ENCODE data around the gene RABGGTA. TPM values are rescaled to one million over a fixed set of nuclear protein-coding genes. Genes with fewer than 3 reads are reported as not detected.
A peak's percentile ranks its signal among the peaks of the same experiment; 100 is the strongest.

RABGGTA gene
- total and polyA plus RNA-seq, 9 of the 15 experiments (the other 6 are each of a cell fraction or from before 2014, with no cell fraction given) = 4.5 to 24.2 (median 15.5) TPM

DNA sequence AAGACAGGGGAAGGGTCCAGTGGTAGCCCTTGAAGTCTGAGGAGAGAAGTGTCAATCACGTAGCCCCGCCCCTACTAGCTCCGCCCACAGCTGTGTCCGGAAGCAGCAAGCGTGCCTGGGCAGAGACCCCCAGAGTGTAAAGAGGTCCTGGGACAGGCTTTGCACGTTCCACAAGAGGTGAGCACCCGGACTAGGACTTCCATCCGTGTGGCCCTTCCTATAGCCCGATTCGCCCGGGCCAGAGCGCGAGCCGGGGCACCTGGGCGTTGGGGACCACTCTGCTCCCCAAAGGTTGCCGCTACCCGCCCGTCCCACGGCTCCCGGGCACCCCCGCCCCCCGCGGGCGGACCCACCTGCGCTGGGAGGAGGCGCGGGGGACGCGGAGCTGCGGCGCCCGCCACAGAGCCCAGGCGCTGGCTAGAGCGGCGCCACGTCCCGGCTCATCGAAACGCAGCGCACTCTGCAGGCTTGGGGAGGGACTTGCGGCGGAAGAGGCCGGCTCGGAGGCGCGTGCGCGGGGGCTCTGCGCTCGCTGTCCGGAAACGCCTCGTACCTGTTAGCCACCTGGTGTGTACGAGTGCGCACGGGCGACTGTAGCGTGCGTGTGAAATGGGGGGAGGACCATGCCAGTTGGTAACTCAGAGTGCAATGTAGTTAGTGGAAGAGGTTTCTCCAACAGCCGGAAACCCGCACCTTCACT lies at the start of gene RABGGTA (continued):
- TF ChIP-seq, protein P1, sequence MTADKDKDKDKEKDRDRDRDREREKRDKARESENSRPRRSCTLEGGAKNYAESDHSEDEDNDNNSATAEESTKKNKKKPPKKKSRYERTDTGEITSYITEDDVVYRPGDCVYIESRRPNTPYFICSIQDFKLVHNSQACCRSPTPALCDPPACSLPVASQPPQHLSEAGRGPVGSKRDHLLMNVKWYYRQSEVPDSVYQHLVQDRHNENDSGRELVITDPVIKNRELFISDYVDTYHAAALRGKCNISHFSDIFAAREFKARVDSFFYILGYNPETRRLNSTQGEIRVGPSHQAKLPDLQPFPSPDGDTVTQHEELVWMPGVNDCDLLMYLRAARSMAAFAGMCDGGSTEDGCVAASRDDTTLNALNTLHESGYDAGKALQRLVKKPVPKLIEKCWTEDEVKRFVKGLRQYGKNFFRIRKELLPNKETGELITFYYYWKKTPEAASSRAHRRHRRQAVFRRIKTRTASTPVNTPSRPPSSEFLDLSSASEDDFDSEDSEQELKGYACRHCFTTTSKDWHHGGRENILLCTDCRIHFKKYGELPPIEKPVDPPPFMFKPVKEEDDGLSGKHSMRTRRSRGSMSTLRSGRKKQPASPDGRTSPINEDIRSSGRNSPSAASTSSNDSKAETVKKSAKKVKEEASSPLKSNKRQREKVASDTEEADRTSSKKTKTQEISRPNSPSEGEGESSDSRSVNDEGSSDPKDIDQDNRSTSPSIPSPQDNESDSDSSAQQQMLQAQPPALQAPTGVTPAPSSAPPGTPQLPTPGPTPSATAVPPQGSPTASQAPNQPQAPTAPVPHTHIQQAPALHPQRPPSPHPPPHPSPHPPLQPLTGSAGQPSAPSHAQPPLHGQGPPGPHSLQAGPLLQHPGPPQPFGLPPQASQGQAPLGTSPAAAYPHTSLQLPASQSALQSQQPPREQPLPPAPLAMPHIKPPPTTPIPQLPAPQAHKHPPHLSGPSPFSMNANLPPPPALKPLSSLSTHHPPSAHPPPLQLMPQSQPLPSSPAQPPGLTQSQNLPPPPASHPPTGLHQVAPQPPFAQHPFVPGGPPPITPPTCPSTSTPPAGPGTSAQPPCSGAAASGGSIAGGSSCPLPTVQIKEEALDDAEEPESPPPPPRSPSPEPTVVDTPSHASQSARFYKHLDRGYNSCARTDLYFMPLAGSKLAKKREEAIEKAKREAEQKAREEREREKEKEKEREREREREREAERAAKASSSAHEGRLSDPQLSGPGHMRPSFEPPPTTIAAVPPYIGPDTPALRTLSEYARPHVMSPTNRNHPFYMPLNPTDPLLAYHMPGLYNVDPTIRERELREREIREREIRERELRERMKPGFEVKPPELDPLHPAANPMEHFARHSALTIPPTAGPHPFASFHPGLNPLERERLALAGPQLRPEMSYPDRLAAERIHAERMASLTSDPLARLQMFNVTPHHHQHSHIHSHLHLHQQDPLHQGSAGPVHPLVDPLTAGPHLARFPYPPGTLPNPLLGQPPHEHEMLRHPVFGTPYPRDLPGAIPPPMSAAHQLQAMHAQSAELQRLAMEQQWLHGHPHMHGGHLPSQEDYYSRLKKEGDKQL (CRISPR knock-in tag; IDR thresholded peaks at IDR 0.05; ENCODE audit: borderline replicate concordance) = no peak
- TF ChIP-seq SIN3A (IDR thresholded peaks at IDR 0.05; ENCODE audit: borderline replicate concordance in 2 of 2, control insufficient read depth in 1 of 2, low read depth in 2 of 2, low read length in 2 of 2) = peak in 1 of 2 experiments; percentile 79; a peak in 1 of 4 replicates
- TF ChIP-seq IRF2 (CRISPR knock-in tag; IDR thresholded peaks at IDR 0.05) = no peak
- TF ChIP-seq, protein P2, sequence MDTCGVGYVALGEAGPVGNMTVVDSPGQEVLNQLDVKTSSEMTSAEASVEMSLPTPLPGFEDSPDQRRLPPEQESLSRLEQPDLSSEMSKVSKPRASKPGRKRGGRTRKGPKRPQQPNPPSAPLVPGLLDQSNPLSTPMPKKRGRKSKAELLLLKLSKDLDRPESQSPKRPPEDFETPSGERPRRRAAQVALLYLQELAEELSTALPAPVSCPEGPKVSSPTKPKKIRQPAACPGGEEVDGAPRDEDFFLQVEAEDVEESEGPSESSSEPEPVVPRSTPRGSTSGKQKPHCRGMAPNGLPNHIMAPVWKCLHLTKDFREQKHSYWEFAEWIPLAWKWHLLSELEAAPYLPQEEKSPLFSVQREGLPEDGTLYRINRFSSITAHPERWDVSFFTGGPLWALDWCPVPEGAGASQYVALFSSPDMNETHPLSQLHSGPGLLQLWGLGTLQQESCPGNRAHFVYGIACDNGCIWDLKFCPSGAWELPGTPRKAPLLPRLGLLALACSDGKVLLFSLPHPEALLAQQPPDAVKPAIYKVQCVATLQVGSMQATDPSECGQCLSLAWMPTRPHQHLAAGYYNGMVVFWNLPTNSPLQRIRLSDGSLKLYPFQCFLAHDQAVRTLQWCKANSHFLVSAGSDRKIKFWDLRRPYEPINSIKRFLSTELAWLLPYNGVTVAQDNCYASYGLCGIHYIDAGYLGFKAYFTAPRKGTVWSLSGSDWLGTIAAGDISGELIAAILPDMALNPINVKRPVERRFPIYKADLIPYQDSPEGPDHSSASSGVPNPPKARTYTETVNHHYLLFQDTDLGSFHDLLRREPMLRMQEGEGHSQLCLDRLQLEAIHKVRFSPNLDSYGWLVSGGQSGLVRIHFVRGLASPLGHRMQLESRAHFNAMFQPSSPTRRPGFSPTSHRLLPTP (IDR thresholded peaks at IDR 0.05; ENCODE audit: borderline replicate concordance, extremely low read depth, insufficient read length) = no peak
- no peak for TF ChIP-seq DPF2 (IDR thresholded peaks at IDR 0.05)
- no peak for TF ChIP-seq MIER1 (IDR thresholded peaks at IDR 0.05; ENCODE audit: low read depth)
- TF ChIP-seq KLF16 (IDR thresholded peaks at IDR 0.05) = no peak
- no peak for TF ChIP-seq PURB (CRISPR knock-in tag; IDR thresholded peaks at IDR 0.05; ENCODE audit: low read depth)
- TF ChIP-seq, protein P3, sequence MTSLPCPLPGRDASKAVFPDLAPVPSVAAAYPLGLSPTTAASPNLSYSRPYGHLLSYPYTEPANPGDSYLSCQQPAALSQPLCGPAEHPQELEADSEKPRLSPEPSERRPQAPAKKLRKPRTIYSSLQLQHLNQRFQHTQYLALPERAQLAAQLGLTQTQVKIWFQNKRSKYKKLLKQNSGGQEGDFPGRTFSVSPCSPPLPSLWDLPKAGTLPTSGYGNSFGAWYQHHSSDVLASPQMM (CRISPR knock-in tag; IDR thresholded peaks at IDR 0.05) = no peak
- TF ChIP-seq, protein P4, sequence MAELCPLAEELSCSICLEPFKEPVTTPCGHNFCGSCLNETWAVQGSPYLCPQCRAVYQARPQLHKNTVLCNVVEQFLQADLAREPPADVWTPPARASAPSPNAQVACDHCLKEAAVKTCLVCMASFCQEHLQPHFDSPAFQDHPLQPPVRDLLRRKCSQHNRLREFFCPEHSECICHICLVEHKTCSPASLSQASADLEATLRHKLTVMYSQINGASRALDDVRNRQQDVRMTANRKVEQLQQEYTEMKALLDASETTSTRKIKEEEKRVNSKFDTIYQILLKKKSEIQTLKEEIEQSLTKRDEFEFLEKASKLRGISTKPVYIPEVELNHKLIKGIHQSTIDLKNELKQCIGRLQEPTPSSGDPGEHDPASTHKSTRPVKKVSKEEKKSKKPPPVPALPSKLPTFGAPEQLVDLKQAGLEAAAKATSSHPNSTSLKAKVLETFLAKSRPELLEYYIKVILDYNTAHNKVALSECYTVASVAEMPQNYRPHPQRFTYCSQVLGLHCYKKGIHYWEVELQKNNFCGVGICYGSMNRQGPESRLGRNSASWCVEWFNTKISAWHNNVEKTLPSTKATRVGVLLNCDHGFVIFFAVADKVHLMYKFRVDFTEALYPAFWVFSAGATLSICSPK (IDR thresholded peaks at IDR 0.05; ENCODE audit: borderline replicate concordance) = no peak
- TF ChIP-seq, protein P5, sequence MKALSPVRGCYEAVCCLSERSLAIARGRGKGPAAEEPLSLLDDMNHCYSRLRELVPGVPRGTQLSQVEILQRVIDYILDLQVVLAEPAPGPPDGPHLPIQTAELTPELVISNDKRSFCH (CRISPR knock-in tag; IDR thresholded peaks at IDR 0.05) = no peak
- TF ChIP-seq, protein P5 (tag; IDR thresholded peaks at IDR 0.05) = no peak
- TF ChIP-seq, protein P6, sequence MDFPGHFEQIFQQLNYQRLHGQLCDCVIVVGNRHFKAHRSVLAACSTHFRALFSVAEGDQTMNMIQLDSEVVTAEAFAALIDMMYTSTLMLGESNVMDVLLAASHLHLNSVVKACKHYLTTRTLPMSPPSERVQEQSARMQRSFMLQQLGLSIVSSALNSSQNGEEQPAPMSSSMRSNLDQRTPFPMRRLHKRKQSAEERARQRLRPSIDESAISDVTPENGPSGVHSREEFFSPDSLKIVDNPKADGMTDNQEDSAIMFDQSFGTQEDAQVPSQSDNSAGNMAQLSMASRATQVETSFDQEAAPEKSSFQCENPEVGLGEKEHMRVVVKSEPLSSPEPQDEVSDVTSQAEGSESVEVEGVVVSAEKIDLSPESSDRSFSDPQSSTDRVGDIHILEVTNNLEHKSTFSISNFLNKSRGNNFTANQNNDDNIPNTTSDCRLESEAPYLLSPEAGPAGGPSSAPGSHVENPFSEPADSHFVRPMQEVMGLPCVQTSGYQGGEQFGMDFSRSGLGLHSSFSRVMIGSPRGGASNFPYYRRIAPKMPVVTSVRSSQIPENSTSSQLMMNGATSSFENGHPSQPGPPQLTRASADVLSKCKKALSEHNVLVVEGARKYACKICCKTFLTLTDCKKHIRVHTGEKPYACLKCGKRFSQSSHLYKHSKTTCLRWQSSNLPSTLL (IDR thresholded peaks at IDR 0.05) = no peak

Measured in K562 (cell line).